HK-2 (cell line): ENCODE data around the gene CACNA1I.

Experiments used
- DNase-seq: peaks from one replicate; pipeline ENCODE4 v3.0.0-alpha.2; 2018; ENCODE audit not compliant: unreplicated experiment

Gene CACNA1I

GRCh38 chr22:39623603-39624500, 53.3 kb downstream of the CACNA1I start:
- DNase-seq, result no peak

DNA sequence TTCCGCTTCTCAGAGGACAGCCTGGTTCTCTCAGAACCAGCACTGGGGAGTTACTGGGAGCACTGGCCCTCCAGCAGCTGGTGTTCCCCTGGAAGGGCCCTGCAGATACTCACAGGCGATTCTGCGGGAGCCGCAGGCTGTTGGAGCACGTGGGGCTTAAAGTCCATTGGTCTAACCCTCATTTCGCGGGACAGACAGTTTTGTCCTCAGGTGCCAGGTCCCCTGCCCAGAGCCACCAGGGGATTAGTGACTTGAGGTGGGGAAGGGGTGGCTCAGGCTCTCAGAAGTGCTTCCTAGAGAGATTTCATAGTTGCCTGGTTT, 53.9 kb downstream of the CACNA1I start:
- DNase-seq, result no peak

DNA sequence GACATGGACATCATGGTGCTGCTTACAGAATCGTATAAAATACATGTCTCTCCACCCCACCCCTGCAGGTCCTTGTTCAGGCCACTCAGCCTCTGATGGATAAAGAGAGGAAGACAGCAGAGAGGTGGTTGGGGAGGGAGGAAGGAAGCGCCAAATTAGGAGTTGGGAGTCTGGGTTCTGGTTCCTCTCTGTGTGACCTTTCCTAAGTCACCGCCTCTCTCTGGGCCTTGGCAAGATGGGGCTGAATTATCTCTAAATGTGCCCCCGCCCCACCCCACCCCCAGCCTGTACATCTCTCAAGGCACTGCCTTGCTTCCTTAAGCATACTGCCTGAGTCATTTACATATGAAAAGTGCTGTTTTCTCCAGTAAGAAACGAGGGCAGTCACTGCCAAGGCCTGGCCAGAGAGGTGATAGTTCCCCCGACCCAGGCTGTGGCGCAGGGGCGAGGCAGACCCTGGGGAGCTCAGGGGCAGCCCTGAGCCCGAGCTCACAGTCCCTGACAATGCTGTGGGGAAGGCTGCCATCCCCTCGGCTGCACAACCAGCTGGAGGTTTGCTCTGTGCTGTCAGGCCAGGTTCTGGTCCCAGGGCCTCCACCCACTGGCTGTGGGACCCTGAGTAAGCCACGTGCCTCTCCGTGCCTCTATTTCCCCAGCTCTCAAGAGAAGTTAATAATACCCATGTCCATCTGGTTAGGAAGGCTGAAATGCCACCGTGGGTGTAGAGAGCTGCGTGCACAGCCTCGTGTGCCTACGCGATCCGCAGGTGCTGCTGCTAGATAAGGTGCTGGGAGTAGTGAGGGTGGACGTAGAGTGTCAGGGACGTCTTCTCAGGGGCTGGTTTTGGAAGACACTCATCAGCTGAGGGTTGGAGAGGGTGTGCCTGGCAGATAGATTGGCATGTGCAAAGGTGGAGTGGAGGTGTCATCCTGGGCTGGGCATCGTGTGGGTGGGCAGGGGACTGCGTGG, 55.3 kb downstream of the CACNA1I start:
- DNase-seq, result no peak

DNA sequence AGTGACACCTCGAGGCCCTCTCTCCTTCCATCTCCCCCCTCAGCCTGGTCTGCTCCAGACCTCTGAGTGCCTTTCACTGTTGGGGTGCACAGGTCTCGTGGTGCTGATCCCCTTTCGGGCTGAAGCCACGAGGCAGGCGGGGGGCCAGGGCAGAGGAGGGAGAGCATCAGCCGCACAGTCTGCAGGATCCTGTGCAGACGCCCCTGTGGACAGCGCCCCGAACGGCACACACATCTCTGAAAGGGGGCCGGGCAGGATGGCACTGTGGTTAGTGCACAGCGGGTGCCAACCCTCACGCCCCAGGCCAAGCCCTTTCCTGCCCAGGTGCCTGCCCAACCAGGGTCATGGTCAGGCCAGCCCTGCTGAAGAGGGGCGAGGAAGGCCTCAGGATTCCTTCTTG, 56.7 kb downstream of the CACNA1I start:
- DNase-seq, result no peak

DNA sequence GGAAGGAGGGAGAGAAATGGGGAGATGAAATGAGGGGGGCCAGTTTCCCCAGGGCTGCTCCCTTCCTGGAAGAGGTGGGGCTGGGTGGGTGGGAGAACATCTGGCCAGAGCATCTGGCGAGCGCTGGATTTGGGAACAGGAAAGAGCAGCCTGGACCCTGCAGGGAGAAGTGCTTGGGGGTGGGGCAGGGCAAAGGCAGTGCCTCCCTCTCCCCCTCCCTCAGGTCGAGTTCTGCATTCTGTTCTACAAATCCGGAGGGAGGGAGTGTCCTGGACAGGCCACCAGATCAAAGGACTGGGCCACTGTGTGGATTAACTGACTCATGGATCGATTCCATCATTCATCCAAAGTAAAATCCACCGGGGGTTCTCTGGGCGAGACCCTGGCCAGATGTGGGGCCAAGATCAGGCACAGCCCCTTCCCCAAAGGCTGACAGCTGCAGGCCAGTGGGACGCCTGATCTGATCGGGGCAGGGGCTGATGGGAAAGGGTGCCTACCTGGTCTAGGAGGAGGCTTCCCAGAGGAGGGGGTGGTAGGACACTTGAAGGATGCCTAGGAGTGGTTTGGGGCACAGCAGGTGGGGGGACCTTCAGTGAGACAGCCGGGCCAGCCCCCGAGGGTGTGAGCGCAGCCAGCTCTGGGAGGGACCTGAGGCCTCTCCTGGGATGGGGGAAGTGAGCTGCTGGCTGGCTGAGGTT, 57.5 kb downstream of the CACNA1I start:
- no peak for DNase-seq

DNA sequence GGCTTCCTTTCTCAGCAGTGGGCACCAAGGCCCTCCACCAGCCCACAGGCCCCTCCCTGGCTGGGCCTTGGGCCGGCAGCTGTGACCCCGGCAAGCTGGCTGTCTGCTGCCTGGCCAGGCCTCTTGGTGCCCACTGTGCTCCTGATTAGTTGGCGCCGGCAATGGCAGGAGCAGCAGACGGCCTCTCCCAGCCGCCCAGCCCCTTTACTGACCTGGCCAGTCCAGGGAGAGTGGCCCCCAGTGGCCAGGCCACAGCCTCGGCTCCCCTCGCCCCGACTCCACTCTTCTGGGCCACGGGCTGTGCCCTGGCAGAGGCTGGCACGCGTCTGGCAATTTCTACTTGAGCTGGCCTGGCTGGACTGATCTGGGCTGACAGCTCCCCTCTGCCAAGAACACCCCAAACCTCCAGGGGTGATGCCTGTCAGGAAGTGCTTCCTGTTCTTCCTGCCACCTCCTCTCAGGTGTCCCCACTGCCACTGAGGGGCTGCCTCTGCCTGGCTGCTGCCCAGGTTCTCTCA, 58.1 kb downstream of the CACNA1I start:
- no peak for DNase-seq

DNA sequence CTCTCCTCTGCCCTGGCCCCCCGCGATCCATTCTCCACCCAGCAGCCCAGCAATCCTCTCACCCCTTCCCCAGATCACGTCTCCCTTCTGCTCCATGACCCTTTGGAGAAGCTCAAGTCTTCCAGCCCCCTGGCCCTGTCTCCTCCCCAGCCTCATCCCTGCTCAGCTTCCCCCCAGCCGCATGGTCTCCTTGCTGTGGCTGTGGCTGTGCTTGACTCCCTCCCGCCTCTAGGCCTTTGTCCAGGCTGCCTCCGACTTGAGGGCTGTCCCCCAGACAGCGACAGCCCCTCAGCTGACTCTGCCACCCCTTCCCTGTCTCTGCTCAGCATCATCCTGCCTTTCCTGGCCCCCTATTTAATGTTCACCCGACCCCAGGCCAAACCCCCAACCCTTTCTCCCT, 59.3 kb downstream of the CACNA1I start:
- no peak for DNase-seq

DNA sequence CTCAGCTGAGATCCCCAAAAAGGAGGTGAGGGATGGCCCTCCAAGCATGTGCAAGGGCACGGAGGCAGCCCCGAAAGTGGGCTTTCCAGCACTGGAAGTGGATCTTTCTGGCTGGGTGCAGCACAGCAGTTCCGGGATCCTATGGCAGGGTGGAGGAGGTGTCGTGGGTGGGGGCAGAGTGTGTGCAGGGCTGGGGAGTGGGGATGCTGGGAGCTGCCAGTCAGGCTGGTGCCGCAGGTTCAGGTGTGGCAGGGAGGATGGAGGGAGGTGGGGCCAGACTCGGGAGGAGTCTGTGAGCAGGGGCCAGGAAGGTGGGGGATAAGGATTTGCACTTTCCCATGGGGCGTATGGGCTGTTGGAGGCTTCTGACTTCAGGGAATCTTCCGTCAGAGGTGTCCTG, 60.2 kb downstream of the CACNA1I start:
- DNase-seq, result no peak

GRCh38 chr22:39631381-39632286, 61.1 kb downstream of the CACNA1I start:
- DNase-seq, result no peak

GRCh38 chr22:39634530-39635405, 64.2 kb downstream of the CACNA1I start:
- DNase-seq, result peak; percentile 58

DNA sequence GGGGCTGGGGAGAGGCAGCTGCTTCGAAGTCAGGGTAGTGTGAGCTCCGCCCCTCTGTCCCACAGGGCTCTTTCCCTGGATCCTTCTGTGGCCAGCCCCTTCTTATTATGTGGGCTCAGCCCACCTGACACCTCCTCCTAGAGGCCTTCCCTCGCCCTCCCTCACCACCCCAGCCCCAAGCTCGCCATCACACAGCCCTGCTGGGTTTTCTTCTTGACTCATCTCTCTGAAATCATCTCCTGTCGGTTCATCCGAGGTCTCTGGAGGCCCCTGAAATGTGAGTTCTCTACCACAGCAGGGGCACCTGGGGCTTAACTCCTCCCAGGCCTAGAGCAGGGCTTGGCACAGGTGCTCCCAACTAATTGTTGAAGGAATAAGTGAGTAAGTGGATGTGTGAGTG, 65.2 kb downstream of the CACNA1I start:
- DNase-seq, result no peak

- no peak for DNase-seq
Observed at GRCh38 chr22:39638958-39639357, 68.4 kb downstream of the CACNA1I start.

DNA sequence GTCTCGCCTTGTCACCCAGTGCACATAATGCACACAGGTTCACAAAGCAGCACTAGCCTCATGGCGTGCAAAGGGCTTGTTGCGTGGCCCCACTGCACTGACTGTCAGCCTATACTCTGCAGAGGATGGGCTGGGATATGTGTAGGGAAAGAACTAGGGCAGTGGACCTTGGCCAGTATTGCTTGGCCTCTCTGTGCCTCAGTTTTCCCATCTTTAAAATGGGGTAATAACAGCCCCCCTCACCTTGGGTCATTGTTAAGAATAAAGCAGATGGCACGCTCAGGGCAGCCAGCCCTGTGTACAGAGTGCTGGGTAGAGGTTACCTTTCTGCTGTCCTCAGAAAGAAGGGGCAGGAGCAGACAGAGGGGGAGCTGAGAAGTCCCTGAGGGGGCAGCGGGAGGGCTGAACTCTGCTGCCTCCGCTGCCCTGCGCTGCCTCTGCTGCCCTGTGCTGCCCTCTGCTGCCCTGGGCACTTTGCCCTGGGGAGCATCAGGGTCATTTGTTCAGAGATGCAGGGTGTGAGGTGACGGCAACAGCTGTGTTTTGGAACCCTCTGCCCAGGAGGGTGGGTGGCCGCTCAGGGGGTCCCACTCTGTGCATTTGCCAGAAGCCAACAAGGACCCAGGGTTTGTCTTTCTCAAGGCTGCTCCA, 71.2 kb downstream of the CACNA1I start:
- DNase-seq, result no peak

DNA sequence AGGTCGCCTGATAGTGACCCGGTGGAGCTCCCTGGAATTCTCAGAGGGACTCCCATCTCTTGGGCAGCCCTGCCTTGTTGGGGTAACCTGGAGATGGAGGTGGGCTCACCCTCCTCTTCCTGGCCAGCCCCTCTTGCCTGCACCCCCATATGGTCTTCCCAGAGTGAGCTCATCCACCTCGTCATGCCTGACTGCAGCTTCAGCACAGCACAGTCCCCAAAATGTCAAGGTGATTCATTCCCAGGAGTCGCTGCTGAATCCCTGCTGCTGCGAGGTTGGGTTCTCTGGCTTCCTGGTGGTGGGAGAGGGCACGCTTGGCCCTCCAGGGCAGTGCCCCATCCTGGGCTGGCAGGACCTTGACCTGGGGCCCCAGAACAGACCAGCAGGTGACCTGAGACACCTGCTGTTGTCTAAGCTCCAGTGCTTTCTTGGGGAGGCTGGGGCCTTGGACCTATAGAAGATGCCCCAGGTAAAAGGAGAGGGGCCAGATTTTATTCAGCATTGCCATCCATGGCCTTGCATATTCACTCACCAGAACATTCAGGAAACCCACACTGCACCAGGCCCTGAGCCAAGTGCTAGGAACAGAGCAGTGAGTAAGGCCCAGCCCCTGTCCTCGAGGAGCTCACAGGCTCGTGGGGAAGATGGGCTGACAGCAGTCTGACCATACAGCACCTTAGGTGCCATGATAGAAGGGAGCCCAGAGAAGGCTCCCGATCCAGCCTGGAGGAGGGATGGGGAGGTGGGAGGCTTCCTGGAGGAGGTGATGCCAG, 72.9 kb downstream of the CACNA1I start:
- no peak for DNase-seq

- DNase-seq, result no peak
Observed at GRCh38 chr22:39645532-39645931, 75.0 kb downstream of the CACNA1I start.

DNA sequence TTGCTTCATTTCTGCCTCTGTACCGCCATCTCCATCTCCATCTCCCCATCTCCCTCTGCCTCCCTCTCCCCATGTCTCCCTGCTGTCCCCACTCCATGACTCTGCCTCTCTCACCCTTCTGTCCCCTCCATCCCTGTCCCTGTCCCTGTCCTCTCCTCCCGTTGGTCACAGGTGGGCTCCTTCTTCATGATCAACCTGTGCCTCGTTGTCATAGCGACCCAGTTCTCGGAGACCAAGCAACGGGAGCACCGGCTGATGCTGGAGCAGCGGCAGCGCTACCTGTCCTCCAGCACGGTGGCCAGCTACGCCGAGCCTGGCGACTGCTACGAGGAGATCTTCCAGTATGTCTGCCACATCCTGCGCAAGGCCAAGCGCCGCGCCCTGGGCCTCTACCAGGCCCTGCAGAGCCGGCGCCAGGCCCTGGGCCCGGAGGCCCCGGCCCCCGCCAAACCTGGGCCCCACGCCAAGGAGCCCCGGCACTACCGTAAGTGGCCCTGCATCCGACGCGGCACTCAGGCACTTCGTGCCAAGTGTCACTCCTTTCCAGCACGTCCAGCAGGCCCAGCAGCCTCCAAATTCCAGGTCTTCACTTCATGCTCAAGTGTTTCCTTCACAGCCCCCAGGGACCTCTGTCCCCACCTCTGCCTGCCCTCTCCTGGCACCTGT, 76.0 kb downstream of the CACNA1I start:
- DNase-seq, result no peak

DNA sequence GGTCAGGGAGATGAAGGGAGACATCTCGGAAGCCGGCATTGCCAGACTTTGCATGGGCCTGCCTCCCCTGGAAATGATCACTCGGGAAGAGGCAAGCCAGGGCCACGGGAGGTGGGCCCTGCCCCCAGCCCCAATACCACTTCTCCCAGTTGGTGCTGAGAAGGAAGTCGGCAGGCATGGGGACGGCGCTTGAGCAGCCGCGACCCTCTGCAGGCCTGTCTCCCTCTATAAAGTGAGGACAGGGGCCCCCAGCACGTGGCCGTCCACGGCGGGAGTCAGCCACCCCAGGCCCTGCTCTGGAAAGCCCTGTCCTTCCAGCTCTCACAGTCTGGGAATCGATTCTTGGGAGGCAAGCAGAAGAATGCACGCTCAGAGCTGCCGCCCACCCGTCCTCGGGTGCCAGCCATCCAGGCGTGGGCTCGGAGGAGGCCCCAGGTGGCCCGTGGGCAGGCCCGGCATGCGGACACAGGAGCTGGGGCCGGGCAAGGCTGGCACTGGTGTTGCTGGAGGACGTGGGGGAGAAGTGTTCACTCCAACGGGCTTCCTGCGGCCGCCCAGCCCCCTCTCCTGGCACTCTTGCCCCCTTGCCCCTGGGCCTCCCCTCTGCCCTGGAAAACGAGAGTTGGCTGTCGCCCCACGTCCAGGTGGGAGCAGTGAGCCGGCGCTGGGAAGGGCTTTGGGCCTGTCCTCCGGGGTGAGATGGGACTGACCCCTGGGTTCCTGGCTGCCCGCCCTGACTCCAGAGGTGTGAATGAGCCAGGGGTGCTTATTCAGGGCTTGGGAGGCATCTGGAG, 77.5 kb downstream of the CACNA1I start:
- DNase-seq, result no peak
